K562 (cell line): Measurements from ENCODE around the gene ARMC2. TPM values are rescaled to one million over a fixed set of nuclear protein-coding genes. Genes with fewer than 3 reads are reported as not detected.
A peak's percentile ranks its signal among the peaks of the same experiment; 100 is the strongest.

Source experiments
- ATAC-seq: fragments of 200-7000 bp; cut with Tn5 transposase; 3 replicates; pipeline ENCODE4 v1.9.1; 2020; ENCODE audit warnings: moderate library complexity
- BruUV-seq: library from RNA; stranded (reverse); fragments of 400-500 nt; replicated peaks from 2 replicates; lab custom pipeline; 2021; lab: Mats Ljungman, UMichigan
- CTCF ChIA-PET: fragments of 300-600 bp; formaldehyde crosslinking; extraction: SDS; loops from one replicate; lab custom pipeline; 2021; ENCODE audit warnings: low intra/inter-chr PET ratio; lab: Yijun Ruan, JAX
- POLR2A ChIA-PET: fragments of 300-600, 350-650 bp; sonication (Branson Sonifier 250); formaldehyde crosslinking; extraction: SDS; loops from one replicate; lab custom pipeline; 2021; ENCODE audit warnings: antibody characterized with exemption, inconsistent platforms; lab: Yijun Ruan, JAX
- DNase-seq, 4 experiments: peaks; one replicate each; pipeline versions ENCODE4 v3.0.0 to v3.0.0-alpha.2; 2011 to 2018; ENCODE audit warnings: low spot score in 3 of 4, mixed read lengths in 3 of 4; ENCODE audit errors: extremely low read depth in 1 of 4
- FAIRE-seq: peaks from 2 replicates; lab custom pipeline; 2011; peaks lifted over from hg19 to GRCh38; lab: Jason Lieb, UNC
- H2AFZ ChIP-seq: 2 replicates; pipeline ENCODE4 v1.6.0; 2011; ENCODE audit warnings: low read depth, low read length, control low read depth, inconsistent platforms
- H3K27ac ChIP-seq: fragments of 200-600 bp; 3 replicates; pipeline ENCODE4 v1.8.0; 2011; ENCODE audit warnings: low read depth, mild to moderate bottlenecking, control low read depth, inconsistent platforms, low read length, moderate library complexity, mixed read lengths; ENCODE audit errors: extremely low read depth
- H3K27me3 ChIP-seq, 2 experiments: fragments of 300-600 bp in 1 of 2; 2 replicates in 1 of 2; 3 replicates in 1 of 2; pipeline versions ENCODE4 v1.6.0 to v1.8.0; 2011; ENCODE audit warnings: inconsistent platforms in 2 of 2, low read length in 2 of 2, mild to moderate bottlenecking in 1 of 2, mixed read lengths in 1 of 2, moderate library complexity in 1 of 2; ENCODE audit not compliant: control insufficient read depth in 2 of 2, insufficient read depth in 2 of 2
- H3K36me3 ChIP-seq: fragments of 300-600 bp; 3 replicates; pipeline ENCODE4 v1.8.0; 2011; ENCODE audit warnings: mild to moderate bottlenecking, low read length, inconsistent platforms; ENCODE audit not compliant: control insufficient read depth, insufficient read depth
- H3K4me1 ChIP-seq, 2 experiments: fragments of 200-600 bp in 1 of 2; replicated peaks in 1 of 2; 2 replicates in 1 of 2; 3 replicates in 1 of 2; pipeline versions ENCODE4 v1.5.1 to v1.8.0; 2011; ENCODE audit warnings: inconsistent platforms in 2 of 2, low read length in 2 of 2, mild to moderate bottlenecking in 1 of 2, mixed read lengths in 1 of 2, moderate library complexity in 1 of 2; ENCODE audit not compliant: control insufficient read depth in 2 of 2, insufficient read depth in 2 of 2
- H3K4me2 ChIP-seq: 2 replicates; pipeline ENCODE4 v1.6.1; 2011; ENCODE audit warnings: low read length, control low read depth, inconsistent platforms, mixed read lengths; ENCODE audit not compliant: insufficient read depth
- H3K4me3 ChIP-seq: fragments of 200-600 bp; sonication (generic), shearing (Covaris generic); 2 replicates; pipeline ENCODE4 v1.5.1; 2016; ENCODE audit warnings: control low read depth, inconsistent platforms
- H3K79me2 ChIP-seq: fragments of 200-600 bp; 3 replicates; pipeline ENCODE4 v1.8.0; 2011; ENCODE audit warnings: low read length, inconsistent platforms; ENCODE audit not compliant: control insufficient read depth, insufficient read depth
- H3K9ac ChIP-seq, 2 experiments: 2 replicates each; pipeline versions ENCODE4 v1.6.0 to v1.6.1; 2011; ENCODE audit warnings: low read depth in 2 of 2, low read length in 2 of 2, control low read depth in 1 of 2, inconsistent platforms in 1 of 2, mild to moderate bottlenecking in 1 of 2, mixed read lengths in 1 of 2; ENCODE audit not compliant: insufficient read depth in 1 of 2
- H3K9me1 ChIP-seq: one replicate; pipeline ENCODE4 v1.6.0; 2011; ENCODE audit warnings: inconsistent platforms, mild to moderate bottlenecking, low read length, moderate library complexity; ENCODE audit not compliant: control insufficient read depth, insufficient read depth
- H3K9me3 ChIP-seq: replicated peaks from 2 replicates; pipeline ENCODE4 v1.5.1; 2011; ENCODE audit warnings: low read depth, low read length, inconsistent platforms; ENCODE audit not compliant: control insufficient read depth, insufficient read depth
- H4K20me1 ChIP-seq: replicated peaks from 2 replicates; pipeline ENCODE4 v1.6.1; 2011; ENCODE audit warnings: low read length, inconsistent platforms, mixed read lengths; ENCODE audit not compliant: control insufficient read depth, insufficient read depth
- CREM ChIP-seq: IDR thresholded peaks from 2 replicates; pipeline ENCODE4 v1.6.1; 2014; ENCODE audit warnings: antibody characterized with exemption, low read depth
- NFE2L1 ChIP-seq: fragments of 450-650 bp; IDR thresholded peaks from 2 replicates; pipeline ENCODE4 v1.6.1; 2016; ENCODE audit warnings: missing genetic modification characterization, low read depth, mild to moderate bottlenecking, missing compliant biosample characterization, moderate library complexity, borderline replicate concordance
- TAF9B ChIP-seq: fragments of 450-650 bp; IDR thresholded peaks from 2 replicates; pipeline ENCODE4 v1.6.1; 2018; ENCODE audit warnings: mild to moderate bottlenecking; ENCODE audit not compliant: partially characterized antibody
- ZFPM2 ChIP-seq: fragments of 250-450 bp; sonication (Bioruptor Pico); IDR thresholded peaks from 2 replicates; pipeline ENCODE4 v1.5.1; 2022; ENCODE audit warnings: mild to moderate bottlenecking
- ZNF609 ChIP-seq: sonication (generic); formaldehyde crosslinking; IDR thresholded peaks from 2 replicates; pipeline ENCODE4 v1.8.1; 2023; ENCODE audit warnings: missing genetic modification reagents, mild to moderate bottlenecking, borderline replicate concordance
- WGBS: fragments of 100-300 bp; shearing (Covaris generic); methylation state at CpG from one replicate; pipeline ENCODE4 v1.1.6; 2016; ENCODE audit warnings: low coverage, mixed read lengths; ENCODE audit not compliant: insufficient coverage; ENCODE audit errors: missing lambda C conversion rate; 5-methylcytosine and 5-hydroxymethylcytosine counted together
- in situ Hi-C: fragments of 300-500 bp; cut with MboI; formaldehyde crosslinking; loops from 4 replicates; pipeline ENCODE4 v1.15.0; 2018; ENCODE audit warnings: inconsistent platforms, mixed read lengths
- intact Hi-C: fragments of 100-400 bp; cut with micrococcal nuclease; formaldehyde crosslinking; loops from 2 replicates; pipeline ENCODE4 v1.14.2; 2022
- polyA plus RNA-seq, 8 experiments: library from polyadenylated mRNA; depleted of rRNA in 4 of 8; stranded (reverse) in 5 of 8; unstranded in 3 of 8; fragments of >200 nt; fragmentation: Nextera tagmentation in 2 of 8; fragmentation: Illumina TruSeq in 1 of 8; extraction: Ambion mirVana in 2 of 8; extraction: Trizol in 1 of 8; gene quantifications; 2 replicates each; pipeline versions ENCODE4 v1.2.1 to v1.2.3, GENCODE V29; 2011 to 2014; ENCODE audit warnings: inconsistent platforms in 1 of 8, missing spikeins in 1 of 8
- total RNA-seq, 7 experiments: library from RNA; depleted of rRNA in 6 of 7; stranded (reverse); fragments of >200 nt in 6 of 7; fragmentation: Illumina TruSeq in 2 of 7; extraction: Trizol in 2 of 7; gene quantifications; 2 replicates each; pipeline versions ENCODE4 v1.2.1 to v1.2.3, GENCODE V29; 2011 to 2021; ENCODE audit warnings: low replicate concordance in 1 of 7

Gene ARMC2
- total and polyA plus RNA-seq, 9 of the 15 experiments (the other 6 are each of a cell fraction or from before 2014, with no cell fraction given) = 0.14 to 3.0 (median 0.82) TPM

- ATAC-seq = no peak
- H2AFZ ChIP-seq = no peak overlapping the region
- H3K36me3 ChIP-seq = no peaks in the 10 kb centered on the region
- in situ Hi-C loops (no loop called here), intact Hi-C loops (no loop called here)
- peaks cover 4 to 6% of the 10 kb centered on the region in 2 experiments; a peak in 4 of 5 replicates for H3K4me1 ChIP-seq
- WGBS = 65% methylated on average over 4 of the region's 4 CpGs
- H3K27me3 ChIP-seq = no peaks in the 10 kb centered on the region
- H4K20me1 ChIP-seq = no peaks in the 10 kb centered on the region
- no peaks in the 10 kb centered on the region for H3K9me3 ChIP-seq
- POLR2A ChIA-PET = interaction anchor here (0.6 to 1.0 kb wide), 3 partner anchors 18 to 293 kb away, joined by 3 to 4 read pairs (median 3); no protein-coding TSS in a partner anchor
- no peak overlapping the region for H3K4me3 ChIP-seq
- no peaks in the 10 kb centered on the region for H3K9me1 ChIP-seq
- BruUV-seq = TSS peak; percentile 54
- CTCF ChIA-PET = no interaction called here
- FAIRE-seq = peak; percentile 32
- TF ChIP-seq ZFPM2 (CRISPR knock-in tag) = no peak
- TF ChIP-seq NFE2L1 (tag) = no peak
- TF ChIP-seq CREM = no peak
- no peak for TF ChIP-seq TAF9B
- no peak for TF ChIP-seq ZNF609
- H3K9ac ChIP-seq = no peak overlapping the region
- DNase-seq = no peak
- H3K27ac ChIP-seq = no peak overlapping the region
- H3K4me2 ChIP-seq = no peak overlapping the region
- H3K79me2 ChIP-seq = peaks cover 10% of the 10 kb centered on the region; the same call in 1 of the 3 replicates
Measured at GRCh38 chr6:109008054-109008453, 159.8 kb downstream of the ARMC2 start.
